HG03354 (cell line): Measurements from ENCODE around the gene PRIM1.

Source experiments
- ATAC-seq: cut with Tn5 transposase; IDR thresholded peaks from one replicate; pipeline ENCODE4 v1.9.1; 2021; ENCODE audit warnings: mild to moderate bottlenecking; ENCODE audit not compliant: unreplicated experiment, poor library complexity, severe bottlenecking

Gene PRIM1

GRCh38 chr12:56684745-56685359, 67.3 kb downstream of the PRIM1 start:
- ATAC-seq = no peak

- no peak for ATAC-seq
These were observed 69.8 kb downstream of the PRIM1 start for GRCh38 chr12:56682323-56682722.
